Panc1 (cell line): ENCODE results near the gene CNTN1.

ENCODE experiments used
- CTCF ChIP-seq: fragments of 450-650 bp; IDR thresholded peaks from 2 replicates; pipeline ENCODE4 v1.5.1; 2017; ENCODE audit warnings: mild to moderate bottlenecking
- POLR2AphosphoS5 ChIP-seq: IDR thresholded peaks from 2 replicates; pipeline ENCODE4 v1.6.1; 2012; ENCODE audit warnings: mild to moderate bottlenecking, low read depth, low read length, moderate library complexity
- SIN3A ChIP-seq: IDR thresholded peaks from 2 replicates; pipeline ENCODE4 v1.6.1; 2012; ENCODE audit warnings: low read depth, mild to moderate bottlenecking, low read length, moderate library complexity, borderline replicate concordance; ENCODE audit not compliant: insufficient read depth
- TCF7L2 ChIP-seq: IDR thresholded peaks from 2 replicates; pipeline ENCODE4 v1.6.1; 2011; ENCODE audit warnings: mild to moderate bottlenecking, low read depth, low read length, inconsistent platforms
- TF ChIP-seq, protein P1 (sequence below), 2 experiments: IDR thresholded peaks; 2 replicates each; pipeline ENCODE4 v1.6.1; 2011 to 2012; ENCODE audit warnings: low read depth in 2 of 2, control low read depth in 1 of 2, low read length in 1 of 2, mild to moderate bottlenecking in 1 of 2, moderate library complexity in 1 of 2; ENCODE audit not compliant: insufficient read depth in 1 of 2

DNA sequence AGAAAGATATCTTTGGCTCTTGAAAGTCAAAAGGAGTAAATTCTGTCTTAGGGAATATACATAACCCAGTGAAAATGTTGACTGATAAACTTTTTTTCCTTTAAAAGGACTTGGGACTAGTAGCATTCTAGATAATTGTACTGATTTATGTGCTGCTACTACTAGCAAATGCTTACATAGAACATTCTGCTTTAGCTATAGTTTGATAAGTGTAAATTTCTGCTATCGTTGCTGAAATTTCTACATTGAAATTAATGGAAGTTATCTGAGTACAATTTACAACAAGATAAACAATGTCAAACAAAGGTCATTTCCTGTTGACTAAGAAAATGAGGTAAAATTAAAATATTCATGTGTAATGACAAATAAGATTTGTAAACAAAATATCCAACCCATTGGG, 48.3 kb upstream of the CNTN1 start:
- no peak for TF ChIP-seq SIN3A
- no peak for TF ChIP-seq CTCF
- TF ChIP-seq, protein P1, sequence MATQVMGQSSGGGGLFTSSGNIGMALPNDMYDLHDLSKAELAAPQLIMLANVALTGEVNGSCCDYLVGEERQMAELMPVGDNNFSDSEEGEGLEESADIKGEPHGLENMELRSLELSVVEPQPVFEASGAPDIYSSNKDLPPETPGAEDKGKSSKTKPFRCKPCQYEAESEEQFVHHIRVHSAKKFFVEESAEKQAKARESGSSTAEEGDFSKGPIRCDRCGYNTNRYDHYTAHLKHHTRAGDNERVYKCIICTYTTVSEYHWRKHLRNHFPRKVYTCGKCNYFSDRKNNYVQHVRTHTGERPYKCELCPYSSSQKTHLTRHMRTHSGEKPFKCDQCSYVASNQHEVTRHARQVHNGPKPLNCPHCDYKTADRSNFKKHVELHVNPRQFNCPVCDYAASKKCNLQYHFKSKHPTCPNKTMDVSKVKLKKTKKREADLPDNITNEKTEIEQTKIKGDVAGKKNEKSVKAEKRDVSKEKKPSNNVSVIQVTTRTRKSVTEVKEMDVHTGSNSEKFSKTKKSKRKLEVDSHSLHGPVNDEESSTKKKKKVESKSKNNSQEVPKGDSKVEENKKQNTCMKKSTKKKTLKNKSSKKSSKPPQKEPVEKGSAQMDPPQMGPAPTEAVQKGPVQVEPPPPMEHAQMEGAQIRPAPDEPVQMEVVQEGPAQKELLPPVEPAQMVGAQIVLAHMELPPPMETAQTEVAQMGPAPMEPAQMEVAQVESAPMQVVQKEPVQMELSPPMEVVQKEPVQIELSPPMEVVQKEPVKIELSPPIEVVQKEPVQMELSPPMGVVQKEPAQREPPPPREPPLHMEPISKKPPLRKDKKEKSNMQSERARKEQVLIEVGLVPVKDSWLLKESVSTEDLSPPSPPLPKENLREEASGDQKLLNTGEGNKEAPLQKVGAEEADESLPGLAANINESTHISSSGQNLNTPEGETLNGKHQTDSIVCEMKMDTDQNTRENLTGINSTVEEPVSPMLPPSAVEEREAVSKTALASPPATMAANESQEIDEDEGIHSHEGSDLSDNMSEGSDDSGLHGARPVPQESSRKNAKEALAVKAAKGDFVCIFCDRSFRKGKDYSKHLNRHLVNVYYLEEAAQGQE (IDR thresholded peaks at IDR 0.05; ENCODE audit: insufficient read depth in 1 of 2, low read depth in 2 of 2, low read length in 1 of 2), result no peak
- no peak for TF ChIP-seq POLR2AphosphoS5
- TF ChIP-seq TCF7L2, result no peak
